NCI-H526 treated with DMSO at 0.1 percent for 48 hours (cell line): ENCODE results near the gene SOHLH1.

Experiments
- DNase-seq: peaks from one replicate; lab custom pipeline; 2025; lab: John Stamatoyannopoulos, UW

The SOHLH1 gene

GRCh38 chr9:135728436-135729110 lies 29.3 kb upstream of the SOHLH1 start:
- DNase-seq: no peak

- no peak for DNase-seq
Observed at GRCh38 chr9:135727257-135727875, 28.1 kb upstream of the SOHLH1 start.

- no peak for DNase-seq
Observed at GRCh38 chr9:135726138-135726853, 27.0 kb upstream of the SOHLH1 start.

- DNase-seq: no peak
Observed at GRCh38 chr9:135724186-135724787, 25.0 kb upstream of the SOHLH1 start.

- no peak for DNase-seq
Observed at GRCh38 chr9:135722365-135722764, 23.1 kb upstream of the SOHLH1 start.

- no peak for DNase-seq
Observed at GRCh38 chr9:135719472-135719871, 20.2 kb upstream of the SOHLH1 start.

GRCh38 chr9:135718616-135719015 lies 19.3 kb upstream of the SOHLH1 start:
- DNase-seq: no peak

GRCh38 chr9:135717410-135717809 lies 18.1 kb upstream of the SOHLH1 start:
- no peak for DNase-seq

- DNase-seq: no peak
Observed at GRCh38 chr9:135716045-135716444, 16.8 kb upstream of the SOHLH1 start.

GRCh38 chr9:135715056-135715595 lies 15.8 kb upstream of the SOHLH1 start:
- DNase-seq: no peak

GRCh38 chr9:135714242-135715055 lies 15.2 kb upstream of the SOHLH1 start:
- DNase-seq: no peak

- DNase-seq: no peak
Observed at GRCh38 chr9:135712613-135713295, 13.5 kb upstream of the SOHLH1 start.

- DNase-seq: no peak
Observed at GRCh38 chr9:135711881-135712280, 12.6 kb upstream of the SOHLH1 start.

GRCh38 chr9:135711391-135711790 lies 12.1 kb upstream of the SOHLH1 start:
- no peak for DNase-seq

- DNase-seq: no peak
Observed at GRCh38 chr9:135708164-135708563, 8.9 kb upstream of the SOHLH1 start.

GRCh38 chr9:135707252-135708138 lies 8.2 kb upstream of the SOHLH1 start:
- no peak for DNase-seq

- DNase-seq: no peak
Observed at GRCh38 chr9:135706288-135706687, 7.0 kb upstream of the SOHLH1 start.

- no peak for DNase-seq
Observed at GRCh38 chr9:135705376-135705775, 6.1 kb upstream of the SOHLH1 start.

- DNase-seq: no peak
Observed at GRCh38 chr9:135704483-135704882, 5.2 kb upstream of the SOHLH1 start.

GRCh38 chr9:135703726-135704125 lies 4.4 kb upstream of the SOHLH1 start:
- no peak for DNase-seq
